ENCODE results near the gene SPATA13. TPM values are rescaled to one million over a fixed set of nuclear protein-coding genes. Genes with fewer than 3 reads are reported as not detected.

The SPATA13 gene
- total RNA-seq, 1 experiment from 2014 or later = 21.4 TPM

GRCh38 chr13:24221007-24221406 lies 60.5 kb downstream of the SPATA13 start:
- BruUV-seq (replicated peaks) = no TSS peak
- RAD21 ChIA-PET (ENCODE audit: low non-redundant PET in 1 of 2, low total read pairs in 2 of 2, uncharacterized antibody in 2 of 2, unreplicated experiment in 2 of 2) = no interaction called here
- intact Hi-C loops (cut with micrococcal nuclease) = loop anchor here (10.0 kb wide), 1 partner anchor 756 kb away; no protein-coding TSS in a partner anchor
- Histone ChIP-seq H3K4me3 (replicated peaks in 1 of 2; ENCODE audit: low read depth in 1 of 2, low read length in 2 of 2) (no peak overlapping the region), H3K9ac (ENCODE audit: low read length) (no peak overlapping the region), H3K4me1 (ENCODE audit: control insufficient read depth in 1 of 2, insufficient read depth in 2 of 2, low read length in 2 of 2) (peaks cover 9 to 11% of the 10 kb centered on the region in 2 experiments; a peak in 3 of 4 replicates), H3K79me2 (ENCODE audit: insufficient read depth, low read length) (peaks cover 20% of the 10 kb centered on the region), H3K36me3 (ENCODE audit: control insufficient read depth in 1 of 2, insufficient read depth in 2 of 2, low read length in 2 of 2) (peaks cover 0 to 4% of the 10 kb centered on the region in 2 experiments; a peak in 1 of 4 replicates), H4K20me1 (ENCODE audit: insufficient read depth) (no peaks in the 10 kb centered on the region), H3K9me3 (ENCODE audit: control insufficient read depth in 1 of 2, insufficient read depth in 1 of 2, low read depth in 1 of 2, low read length in 2 of 2) (no peaks in the 10 kb centered on the region), H3K27ac (ENCODE audit: low read depth, low read length) (no peak overlapping the region), H3K9me2 (ENCODE audit: insufficient read depth) (no peaks in the 10 kb centered on the region), H2AFZ (ENCODE audit: low read depth, low read length, poor library complexity, severe bottlenecking) (no peak overlapping the region), H3K27me3 (ENCODE audit: insufficient read depth, low read length) (no peaks in the 10 kb centered on the region), H3K4me2 (ENCODE audit: low read length) (no peak overlapping the region)
- POLR2A ChIA-PET = no interaction called here
- DNase-seq (ENCODE audit: low read depth, low spot score) (no peak), ATAC-seq (no peak)
- no peak for TF ChIP-seq POLR2AphosphoS5 (IDR thresholded peaks at IDR 0.05; ENCODE audit: low read depth, low read length)
- TF ChIP-seq CEBPB (IDR thresholded peaks at IDR 0.05; ENCODE audit: low read depth) = no peak
- TF ChIP-seq JUND (IDR thresholded peaks at IDR 0.05) = no peak
- TF ChIP-seq SIN3A (IDR thresholded peaks at IDR 0.05; ENCODE audit: low read depth) = no peak
- no peak for TF ChIP-seq EZH2phosphoT487 (IDR thresholded peaks at IDR 0.05; ENCODE audit: borderline replicate concordance)
- CTCF ChIA-PET = no interaction called here

- H3K9ac ChIP-seq (ENCODE audit: low read length) = no peak overlapping the region
- RAD21 ChIA-PET (ENCODE audit: low non-redundant PET in 1 of 2, low total read pairs in 2 of 2, uncharacterized antibody in 2 of 2, unreplicated experiment in 2 of 2) = no interaction called here
- CTCF ChIA-PET = interaction anchor here (1.0 kb wide), 1 partner anchor 170 kb away, joined by 3 read pairs; no protein-coding TSS in a partner anchor
- H3K4me1 ChIP-seq (ENCODE audit: control insufficient read depth in 1 of 2, insufficient read depth in 2 of 2, low read length in 2 of 2) = peaks cover 3 to 5% of the 10 kb centered on the region in 2 experiments; a peak in 3 of 4 replicates
- no peak overlapping the region for H3K4me2 ChIP-seq (ENCODE audit: low read length)
- no peak overlapping the region for H3K27ac ChIP-seq (ENCODE audit: low read depth, low read length)
- intact Hi-C loops (cut with micrococcal nuclease) = loop anchor here (10.0 kb wide), 1 partner anchor 758 kb away; no protein-coding TSS in a partner anchor
- no TSS peak for BruUV-seq (replicated peaks)
- no peaks in the 10 kb centered on the region for H3K27me3 ChIP-seq (ENCODE audit: insufficient read depth, low read length)
- no peak overlapping the region for H3K4me3 ChIP-seq (replicated peaks in 1 of 2; ENCODE audit: low read depth in 1 of 2, low read length in 2 of 2)
- peaks cover 0 to 4% of the 10 kb centered on the region in 2 experiments; a peak in 1 of 4 replicates for H3K36me3 ChIP-seq (ENCODE audit: control insufficient read depth in 1 of 2, insufficient read depth in 2 of 2, low read length in 2 of 2)
- no peak overlapping the region for H2AFZ ChIP-seq (ENCODE audit: low read depth, low read length, poor library complexity, severe bottlenecking)
- H3K9me2 ChIP-seq (ENCODE audit: insufficient read depth) = no peaks in the 10 kb centered on the region
- peaks cover 20% of the 10 kb centered on the region for H3K79me2 ChIP-seq (ENCODE audit: insufficient read depth, low read length)
- H3K9me3 ChIP-seq (ENCODE audit: control insufficient read depth in 1 of 2, insufficient read depth in 1 of 2, low read depth in 1 of 2, low read length in 2 of 2) = no peaks in the 10 kb centered on the region
- no peak for DNase-seq (ENCODE audit: low read depth, low spot score)
- ATAC-seq = no peak
- no peaks in the 10 kb centered on the region for H4K20me1 ChIP-seq (ENCODE audit: insufficient read depth)
- POLR2A ChIA-PET = no interaction called here
- no peak for TF ChIP-seq REST (IDR thresholded peaks at IDR 0.05; ENCODE audit: low read depth)
- TF ChIP-seq JUND (IDR thresholded peaks at IDR 0.05) = no peak
Observed at GRCh38 chr13:24222756-24223155, 62.2 kb downstream of the SPATA13 start.

All from HCT116 (cell line).